ENCODE data around the gene POLE. TPM values are rescaled to one million over a fixed set of nuclear protein-coding genes. Genes with fewer than 3 reads are reported as not detected.

The POLE gene
- total RNA-seq, 1 experiment from 2014 or later: 147 TPM

- no peak overlapping the region for H2BK12ac ChIP-seq (ENCODE audit: insufficient read length, low read depth, low read length)
- Mint-ChIP-seq H3K9me3 (no peaks in the 10 kb centered on the region), H3K4me1 (no peaks in the 10 kb centered on the region), H3K4me3 (no peak overlapping the region), H3K36me3 (ENCODE audit: insufficient read depth in 1 of 3, low read depth in 3 of 3) (peaks cover 16 to 46% (median 44%) of the 10 kb centered on the region in 3 experiments; a peak in 6 of 7 replicates), H3K27me3 (ENCODE audit: low read depth) (peaks cover 38% of the 10 kb centered on the region), H3K27ac (no peak overlapping the region)
- H3K79me2 ChIP-seq (ENCODE audit: insufficient read depth, low read length): no peaks in the 10 kb centered on the region
- no peak overlapping the region for H3T11ph ChIP-seq (ENCODE audit: low read length)
- H4K20me1 ChIP-seq (ENCODE audit: control insufficient read depth, insufficient read depth, insufficient read length): peaks cover 2% of the 10 kb centered on the region
- no peak overlapping the region for H3K9ac ChIP-seq (ENCODE audit: extremely low read depth, insufficient read length, low read length)
- no peak overlapping the region for H2BK20ac ChIP-seq (ENCODE audit: low read depth, low read length, poor library complexity, severe bottlenecking)
- peaks cover 4% of the 10 kb centered on the region for H3K23me2 ChIP-seq (ENCODE audit: insufficient read length, low read depth, low read length, poor library complexity, severe bottlenecking)
- no peak overlapping the region for H2BK5ac ChIP-seq (ENCODE audit: insufficient read length, low read length)
- H3K4me2 ChIP-seq (ENCODE audit: insufficient read depth, insufficient read length, low read length): no peak overlapping the region
- H3K27me3 ChIP-seq (ENCODE audit: insufficient read depth, low read length): no peaks in the 10 kb centered on the region
- H3K9me3 ChIP-seq (ENCODE audit: control insufficient read depth, low read depth, low read length): no peaks in the 10 kb centered on the region
- H2AK5ac ChIP-seq (ENCODE audit: insufficient read length, low read length): no peak overlapping the region
- H2AFZ ChIP-seq (ENCODE audit: low read length): no peak overlapping the region
- no peak for TF ChIP-seq CTCF (conservative IDR thresholded peaks at IDR 0.05)
- no peak overlapping the region for H4K91ac ChIP-seq (ENCODE audit: insufficient read length, low read depth, low read length)
- H4K5ac ChIP-seq (ENCODE audit: insufficient read length, low read depth, low read length): no peak overlapping the region
- no peaks in the 10 kb centered on the region for H3K79me1 ChIP-seq (ENCODE audit: insufficient read depth, low read depth, low read length, poor library complexity, severe bottlenecking)
- no peak overlapping the region for H3K14ac ChIP-seq (ENCODE audit: insufficient read depth, low read length)
- no peak overlapping the region for H3K4ac ChIP-seq (ENCODE audit: low read depth, low read length)
- H4K8ac ChIP-seq (replicated peaks; ENCODE audit: insufficient read length, low read depth, low read length): no peak overlapping the region
- no peak overlapping the region for H3K18ac ChIP-seq (ENCODE audit: insufficient read length, low read depth, low read length)
- no peak overlapping the region for H2BK120ac ChIP-seq (ENCODE audit: low read depth, low read length, poor library complexity, severe bottlenecking)
- DNase-seq: no peak
- WGBS (ENCODE audit: extremely low coverage, insufficient read length, low lambda C conversion rate): no CpG with 5 or more reads among the region's 22 CpGs
- no peak overlapping the region for H2BK15ac ChIP-seq (ENCODE audit: low read depth, low read length)
- H3K27ac ChIP-seq (ENCODE audit: insufficient read length, low read depth, low read length): no peak overlapping the region
- no peaks in the 10 kb centered on the region for H3K4me1 ChIP-seq (ENCODE audit: insufficient read depth, low read length)
- H3K23ac ChIP-seq (ENCODE audit: insufficient read length, low read depth, low read length): no peak overlapping the region
- no peak overlapping the region for H3K56ac ChIP-seq (ENCODE audit: insufficient read length, low read depth, low read length)
Observed at GRCh38 chr12:132577191-132577920, 109.8 kb downstream of the POLE start.

All from H9 (cell line).